B cell (primary cell): ENCODE measurements around the gene ACTC1. TPM values are rescaled to one million over a fixed set of nuclear protein-coding genes. Genes with fewer than 3 reads are reported as not detected.

Experiments
- ATAC-seq: fragments of 200-7000 bp; cut with Tn5 transposase; one replicate; pipeline ENCODE4 v1.10.0; 2021; ENCODE audit warnings: low read depth, mild to moderate bottlenecking, moderate number of reproducible peaks, moderate library complexity
- CTCF ChIA-PET: fragments of 350-600 bp; sonication (Branson Sonifier 250); formaldehyde crosslinking; loops from one replicate; lab custom pipeline; 2021; ENCODE audit warnings: antibody characterized with exemption, inconsistent platforms; lab: Charles Lee
- POLR2A ChIA-PET: fragments of 350-600 bp; sonication (Branson Sonifier 250); formaldehyde crosslinking; loops from one replicate; lab custom pipeline; 2021; ENCODE audit warnings: antibody characterized with exemption; lab: Charles Lee
- DNase-seq: peaks from one replicate; pipeline ENCODE4 v3.0.0; 2013
- H2AFZ ChIP-seq: 2 replicates; pipeline ENCODE4 v1.6.1; 2012; ENCODE audit warnings: mild to moderate bottlenecking, low read depth, low read length; ENCODE audit not compliant: insufficient read depth, poor library complexity, severe bottlenecking
- H3K27ac ChIP-seq, 2 donors: 1 replicate in 1 of 2; 2 replicates in 1 of 2; pipeline ENCODE4 v1.5.1; 2012 to 2013; ENCODE audit warnings: low read length in 2 of 2, mild to moderate bottlenecking in 2 of 2, moderate library complexity in 1 of 2
- H3K27me3 ChIP-seq, 4 experiments: fragments of 200-600 bp in 1 of 4; sonication (generic) in 1 of 4; replicated peaks in 1 of 4; 1 replicate in 2 of 4; 2 replicates in 2 of 4; pipeline versions ENCODE4 v1.6.1 to v1.7.0; 2013 to 2016; ENCODE audit warnings: low read length in 3 of 4, mild to moderate bottlenecking in 2 of 4, mixed read lengths in 1 of 4, moderate library complexity in 1 of 4; ENCODE audit not compliant: insufficient read depth in 4 of 4, control insufficient read depth in 3 of 4; ENCODE audit errors: control extremely low read depth in 1 of 4
- H3K36me3 ChIP-seq, 2 experiments: replicated peaks in 1 of 2; 1 replicate in 1 of 2; 2 replicates in 1 of 2; pipeline versions ENCODE4 v1.6.1 to v1.7.1; 2013; ENCODE audit warnings: low read length in 1 of 2; ENCODE audit not compliant: insufficient read depth in 2 of 2, control insufficient read depth in 1 of 2; ENCODE audit errors: control extremely low read depth in 1 of 2, extremely low read depth in 1 of 2
- H3K4me1 ChIP-seq, 2 donors: fragments of 200-600 bp in 1 of 2; sonication (generic) in 1 of 2; 1 replicate in 1 of 2; 2 replicates in 1 of 2; pipeline versions ENCODE4 v1.5.1 to v1.6.1; 2013 to 2017; ENCODE audit warnings: low read length in 2 of 2; ENCODE audit not compliant: control insufficient read depth in 2 of 2, insufficient read depth in 2 of 2
- H3K4me2 ChIP-seq: replicated peaks from 2 replicates; pipeline ENCODE3; 2012; ENCODE audit warnings: mild to moderate bottlenecking, low read depth, low read length; ENCODE audit not compliant: poor library complexity, severe bottlenecking
- H3K4me3 ChIP-seq, 5 experiments: fragments of 200-600 bp in 1 of 5; sonication (generic) in 1 of 5; 1 replicate in 3 of 5; 2 replicates in 2 of 5; pipeline versions ENCODE4 v1.5.1 to v1.7.0; 2011 to 2016; ENCODE audit warnings: low read length in 4 of 5, mild to moderate bottlenecking in 4 of 5, low read depth in 2 of 5, control low read depth in 1 of 5, moderate library complexity in 1 of 5; ENCODE audit not compliant: insufficient read depth in 1 of 5; ENCODE audit errors: control extremely low read depth in 1 of 5, extremely low read depth in 1 of 5
- H3K79me2 ChIP-seq: fragments of 200-600 bp; sonication (generic); one replicate; pipeline ENCODE4 v1.6.0; 2016; ENCODE audit warnings: low read length; ENCODE audit not compliant: control insufficient read depth, insufficient read depth
- H3K9ac ChIP-seq: fragments of 200-600 bp; sonication (generic); 2 replicates; pipeline ENCODE4 v1.6.1; 2017; ENCODE audit warnings: mild to moderate bottlenecking, low read length, moderate library complexity
- H3K9me3 ChIP-seq, 3 donors: one replicate each; pipeline versions ENCODE4 v1.6.1 to v1.7.1; 2013; ENCODE audit warnings: low read length in 2 of 3; ENCODE audit not compliant: control insufficient read depth in 2 of 3, insufficient read depth in 1 of 3; ENCODE audit errors: control extremely low read depth in 1 of 3
- H4K20me1 ChIP-seq: 2 replicates; pipeline ENCODE4 v1.6.0; 2012; ENCODE audit warnings: mild to moderate bottlenecking, low read length; ENCODE audit not compliant: insufficient read depth, control insufficient read depth, poor library complexity, severe bottlenecking
- H3K27ac Mint-ChIP-seq: one replicate; pipeline ENCODE4 v1.8.0; 2021; ENCODE audit warnings: mixed read lengths
- H3K27me3 Mint-ChIP-seq: one replicate; pipeline ENCODE4 v1.8.0; 2021; ENCODE audit warnings: mixed read lengths
- H3K4me1 Mint-ChIP-seq: one replicate; pipeline ENCODE4 v1.8.0; 2021; ENCODE audit warnings: mixed read lengths
- H3K4me3 Mint-ChIP-seq: one replicate; pipeline ENCODE4 v1.8.0; 2021; ENCODE audit warnings: mixed read lengths
- H3K9me3 Mint-ChIP-seq: one replicate; pipeline ENCODE4 v1.8.0; 2022; ENCODE audit warnings: mixed read lengths; ENCODE audit not compliant: insufficient read depth
- CTCF ChIP-seq: fragments of 200-600 bp; IDR thresholded peaks from one replicate; pipeline ENCODE4 v1.8.0; 2022; ENCODE audit warnings: antibody characterized with exemption, mild to moderate bottlenecking
- EZH2 ChIP-seq: IDR thresholded peaks from 2 replicates; pipeline ENCODE4 v1.6.1; 2012; ENCODE audit warnings: borderline replicate concordance, low read depth, mild to moderate bottlenecking, moderate library complexity, low read length; ENCODE audit not compliant: insufficient read depth, poor library complexity, severe bottlenecking
- WGBS: methylation state at CpG from one replicate; pipeline ENCODE4 v1.1.5; 2013; ENCODE audit warnings: missing lambda C conversion rate; ENCODE audit not compliant: insufficient coverage; 5-methylcytosine and 5-hydroxymethylcytosine counted together
- intact Hi-C: fragments of 100-400 bp; cut with micrococcal nuclease; formaldehyde crosslinking; loops from one replicate; pipeline ENCODE4 v1.10.0; 2022
- polyA plus RNA-seq: library from polyadenylated mRNA; depleted of rRNA; stranded (reverse); fragments of >200 nt; gene quantifications from 2 replicates; pipeline ENCODE4 v1.2.3, GENCODE V29; 2012
- total RNA-seq, 2 donors: library from RNA; stranded (reverse); fragments of 120-200 nt in 1 of 2; gene quantifications; 1 replicate in 1 of 2; 2 replicates in 1 of 2; pipeline versions ENCODE4 v1.2.3 to v1.2.4, GENCODE V29; 2013 to 2022

The ACTC1 gene
- total and polyA plus RNA-seq, 2 donors (not counting 1 experiment from before 2014, with no cell fraction given), result not detected

- no peaks in the 10 kb centered on the region for H3K9me3 ChIP-seq
- no peak overlapping the region for H3K27ac Mint-ChIP-seq
- no peak for DNase-seq
- no peaks in the 10 kb centered on the region for H4K20me1 ChIP-seq
- no CpG with 5 or more reads among the region's 2 CpGs for WGBS
- CTCF ChIA-PET, result no interaction called here
- POLR2A ChIA-PET, result no interaction called here
- no peak for ATAC-seq
- no peak overlapping the region for H3K27ac ChIP-seq
- H2AFZ ChIP-seq, result no peak overlapping the region
- H3K36me3 ChIP-seq, result no peaks in the 10 kb centered on the region
- peaks cover 22% of the 10 kb centered on the region for H3K27me3 Mint-ChIP-seq
- intact Hi-C loops, result no loop called here
- H3K79me2 ChIP-seq, result no peaks in the 10 kb centered on the region
- TF ChIP-seq EZH2 (no peak), CTCF (no peak)
- no peak overlapping the region for H3K9ac ChIP-seq
- H3K4me3 ChIP-seq, result no peak overlapping the region
- peaks cover 8% of the 10 kb centered on the region for H3K9me3 Mint-ChIP-seq
- H3K4me2 ChIP-seq, result no peak overlapping the region
- no peak overlapping the region for H3K4me3 Mint-ChIP-seq
- H3K27me3 ChIP-seq, result peaks cover 0 to 3% (median 1%) of the 10 kb centered on the region in 4 experiments
- H3K4me1 ChIP-seq, result no peaks in the 10 kb centered on the region
- no peaks in the 10 kb centered on the region for H3K4me1 Mint-ChIP-seq
These were observed 14.6 kb downstream of the ACTC1 start for GRCh38 chr15:34780725-34781124.

GRCh38 chr15:34776606-34777105 lies 18.7 kb downstream of the ACTC1 start:
- H3K9me3 Mint-ChIP-seq, result peaks cover 7% of the 10 kb centered on the region
- no peaks in the 10 kb centered on the region for H3K36me3 ChIP-seq
- ATAC-seq (no peak), DNase-seq (no peak)
- no peak overlapping the region for H3K4me2 ChIP-seq
- no peak overlapping the region for H3K27ac ChIP-seq
- no peaks in the 10 kb centered on the region for H3K79me2 ChIP-seq
- CTCF ChIA-PET, result no interaction called here
- intact Hi-C loops, result no loop called here
- H3K9me3 ChIP-seq, result no peaks in the 10 kb centered on the region
- no peaks in the 10 kb centered on the region for H3K4me1 Mint-ChIP-seq
- H3K27me3 ChIP-seq, result no peaks in the 10 kb centered on the region
- H4K20me1 ChIP-seq, result no peaks in the 10 kb centered on the region
- no peak overlapping the region for H2AFZ ChIP-seq
- H3K4me3 Mint-ChIP-seq, result no peak overlapping the region
- TF ChIP-seq EZH2, result no peak
- no peak for TF ChIP-seq CTCF
- H3K4me3 ChIP-seq, result no peak overlapping the region
- no peak overlapping the region for H3K9ac ChIP-seq
- H3K27me3 Mint-ChIP-seq, result peaks cover 11% of the 10 kb centered on the region
- H3K4me1 ChIP-seq, result no peaks in the 10 kb centered on the region
- WGBS, result no CpG with 5 or more reads among the region's 2 CpGs
- no peak overlapping the region for H3K27ac Mint-ChIP-seq
- POLR2A ChIA-PET, result no interaction called here
